GM18526 (cell line): Measurements from ENCODE around the gene MBD5.

Experiments used
- POLR2A ChIP-seq: IDR thresholded peaks from 3 replicates; pipeline ENCODE4 v1.6.1; 2011; ENCODE audit not compliant: insufficient read length; ENCODE audit errors: extremely low read depth

Gene MBD5

GRCh38 chr2:148021059-148021861 lies at the start of gene MBD5:
TSS of gene MBD5 (plus strand) at chr2:148021091.
- TF ChIP-seq POLR2A = no peak

GRCh38 chr2:147976102-147976501 lies 44.8 kb upstream of the MBD5 start:
- no peak for TF ChIP-seq POLR2A

GRCh38 chr2:147977679-147978078 lies 43.2 kb upstream of the MBD5 start:
- TF ChIP-seq POLR2A = no peak

GRCh38 chr2:147980940-147981528 lies 39.9 kb upstream of the MBD5 start:
- no peak for TF ChIP-seq POLR2A

- TF ChIP-seq POLR2A = no peak
Observed at GRCh38 chr2:147989102-147989501, 31.8 kb upstream of the MBD5 start.

GRCh38 chr2:147989809-147990403 lies 31.0 kb upstream of the MBD5 start:
- no peak for TF ChIP-seq POLR2A

GRCh38 chr2:147996828-147997227 lies 24.1 kb upstream of the MBD5 start:
- TF ChIP-seq POLR2A = no peak

GRCh38 chr2:147998203-147998602 lies 22.7 kb upstream of the MBD5 start:
- TF ChIP-seq POLR2A = no peak

GRCh38 chr2:147999126-147999525 lies 21.8 kb upstream of the MBD5 start:
- TF ChIP-seq POLR2A = no peak

GRCh38 chr2:148000095-148000494 lies 20.8 kb upstream of the MBD5 start:
- TF ChIP-seq POLR2A = no peak

GRCh38 chr2:148006249-148007007 lies 14.5 kb upstream of the MBD5 start:
- no peak for TF ChIP-seq POLR2A

GRCh38 chr2:148007219-148007900 lies 13.5 kb upstream of the MBD5 start:
- no peak for TF ChIP-seq POLR2A

- TF ChIP-seq POLR2A = no peak
Observed at GRCh38 chr2:148013876-148014275, 7.0 kb upstream of the MBD5 start.

GRCh38 chr2:148014616-148015015 lies 6.3 kb upstream of the MBD5 start:
- no peak for TF ChIP-seq POLR2A
